Activated T-cell treated with anti-CD3 and anti-CD28 coated beads, Interleukin-2, amount 50 U/mL, for 1 hour (primary cell): ENCODE data around the gene CDKAL1.

ENCODE experiments used
- DNase-seq: peaks from one replicate; pipeline ENCODE4 v3.0.0-alpha.2; 2020

Gene CDKAL1

DNA sequence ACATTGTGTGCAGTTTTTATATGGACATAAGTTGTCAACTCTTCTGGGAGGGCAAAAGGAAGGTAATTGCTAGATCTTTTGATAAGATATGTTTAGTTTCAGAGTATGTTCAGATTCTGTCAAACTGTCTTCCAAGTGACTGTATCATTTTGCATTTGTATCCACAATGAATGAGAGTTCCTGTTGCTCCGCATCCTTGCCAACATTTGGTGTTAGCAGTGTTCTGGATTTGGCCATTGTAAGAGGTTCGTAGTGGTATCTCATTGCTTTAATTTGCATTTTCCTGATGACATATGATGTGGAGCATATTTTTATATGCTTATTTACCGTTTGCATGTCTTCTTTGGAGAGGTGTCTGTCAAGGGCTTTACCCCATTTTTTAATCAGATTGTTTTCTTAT, 150.2 kb downstream of the CDKAL1 start:
- DNase-seq, result no peak

DNA sequence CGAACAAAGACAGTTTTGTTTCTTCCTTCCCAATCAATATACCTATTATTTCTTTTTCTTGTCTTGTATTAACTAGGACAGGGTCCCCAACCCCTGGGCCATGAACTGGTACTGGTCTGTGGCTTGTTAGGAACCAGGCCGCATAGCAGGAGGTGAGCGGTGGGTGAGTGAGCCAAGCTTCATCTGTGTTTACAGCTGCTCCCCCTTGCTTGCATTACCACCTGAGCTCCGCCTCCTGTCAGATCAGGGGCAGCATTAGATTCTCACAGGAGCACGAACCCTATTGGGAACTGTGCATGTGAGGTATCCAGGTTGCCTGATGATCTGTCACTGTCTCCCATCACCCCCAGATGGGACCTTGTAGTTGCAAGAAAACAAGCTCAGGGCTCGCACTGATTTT, 151.9 kb downstream of the CDKAL1 start:
- no peak for DNase-seq

- no peak for DNase-seq
These were observed 153.2 kb downstream of the CDKAL1 start for GRCh38 chr6:20687494-20687893.

DNA sequence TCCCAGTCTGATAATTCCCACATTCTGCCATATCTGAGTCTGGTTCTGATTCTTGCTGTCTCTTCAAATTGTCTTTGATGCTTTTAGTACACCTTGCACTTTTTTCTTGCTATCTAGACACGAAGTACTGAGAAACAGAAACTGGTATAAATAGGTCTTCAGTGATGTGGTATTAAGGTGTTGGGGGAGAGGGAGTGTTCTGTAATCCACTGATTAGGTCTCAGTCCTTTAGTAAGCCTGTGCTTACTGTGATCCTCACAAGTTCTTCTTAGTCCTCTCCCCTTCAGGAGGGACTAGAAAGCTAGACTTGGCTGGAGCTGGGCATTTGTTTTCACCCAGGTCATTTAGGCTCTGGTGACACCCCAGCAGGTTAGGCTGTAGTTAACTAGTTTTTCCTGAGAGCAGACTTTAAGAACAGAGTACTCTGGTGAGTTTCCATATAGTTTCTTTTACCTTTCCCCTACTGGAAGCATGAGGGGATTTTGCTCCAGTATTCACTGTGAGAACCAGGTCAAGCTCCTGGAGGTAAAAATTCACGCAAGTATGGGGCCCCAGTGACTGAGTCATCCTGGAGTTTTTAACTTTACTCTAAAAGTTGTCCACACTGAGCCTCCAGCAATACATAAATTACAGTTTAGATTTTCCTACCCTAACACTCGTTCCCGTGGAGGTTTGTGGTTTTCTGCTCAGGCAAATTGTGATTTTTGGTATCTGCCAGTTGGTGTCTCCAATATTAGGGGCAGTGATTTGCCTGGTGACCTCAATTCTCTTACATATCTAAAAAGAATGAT, 154.6 kb downstream of the CDKAL1 start:
- no peak for DNase-seq

DNA sequence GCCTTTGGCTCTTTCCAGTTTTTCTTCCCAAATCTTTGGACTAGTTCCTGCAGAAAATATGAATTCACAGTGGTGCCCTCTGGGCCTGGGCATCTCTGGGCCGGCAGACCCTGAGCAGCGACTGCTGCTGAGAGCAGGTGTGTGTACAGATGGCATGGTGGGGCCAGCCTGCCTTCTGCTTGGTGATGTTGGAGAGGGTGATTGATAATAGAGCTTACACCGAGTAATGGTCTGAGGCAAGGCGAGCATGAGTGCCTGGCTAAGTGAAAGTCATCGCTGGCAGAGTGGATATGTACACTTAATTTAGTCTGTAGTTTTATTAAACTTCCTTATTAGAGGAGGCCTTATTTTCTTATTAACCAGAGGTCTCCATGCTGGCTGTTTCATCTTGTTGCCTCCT, 156.9 kb downstream of the CDKAL1 start:
- DNase-seq, result no peak

- DNase-seq, result no peak
These were observed 157.8 kb downstream of the CDKAL1 start for GRCh38 chr6:20692023-20692422.

GRCh38 chr6:20693466-20694063, 159.3 kb downstream of the CDKAL1 start:
- no peak for DNase-seq

DNA sequence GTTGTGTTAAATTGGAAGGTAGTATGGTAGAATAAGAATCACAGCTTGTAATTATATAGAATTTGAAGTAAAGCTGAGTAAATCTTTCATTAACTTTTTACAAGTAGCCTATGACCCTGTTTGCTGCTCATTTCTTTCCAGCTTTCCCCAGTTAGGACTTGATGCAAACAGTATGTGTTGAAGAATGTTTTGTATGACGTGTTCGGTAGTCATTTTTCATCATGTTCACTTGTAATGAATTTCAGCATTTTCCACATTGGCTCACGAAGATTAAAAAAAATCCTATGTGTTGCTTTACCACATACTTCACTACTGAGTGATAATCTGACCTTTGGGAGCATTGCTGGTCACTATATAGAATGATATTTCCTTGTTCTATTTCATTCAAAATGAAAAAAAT, 162.4 kb downstream of the CDKAL1 start:
- no peak for DNase-seq

DNA sequence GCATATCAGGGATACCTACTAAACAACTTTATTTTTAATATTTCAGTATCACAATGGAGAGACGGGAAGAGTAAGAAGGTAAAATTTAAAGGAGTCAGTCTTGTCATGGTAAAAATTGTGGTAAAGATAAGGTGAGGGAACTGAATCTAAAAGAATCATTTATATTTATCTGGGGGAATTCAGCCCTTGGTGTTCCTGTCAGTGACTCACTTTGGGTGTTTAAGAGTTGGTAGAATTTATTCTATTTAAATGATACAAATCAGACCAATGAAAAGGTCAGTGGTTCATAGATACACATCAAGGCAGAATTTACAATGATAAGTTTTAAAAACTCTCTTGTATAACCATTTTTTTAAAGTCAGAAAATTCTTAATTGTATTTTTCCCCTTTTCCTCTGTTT, 164.4 kb downstream of the CDKAL1 start:
- DNase-seq, result no peak

GRCh38 chr6:20699402-20699801, 165.1 kb downstream of the CDKAL1 start:
- DNase-seq, result no peak

DNA sequence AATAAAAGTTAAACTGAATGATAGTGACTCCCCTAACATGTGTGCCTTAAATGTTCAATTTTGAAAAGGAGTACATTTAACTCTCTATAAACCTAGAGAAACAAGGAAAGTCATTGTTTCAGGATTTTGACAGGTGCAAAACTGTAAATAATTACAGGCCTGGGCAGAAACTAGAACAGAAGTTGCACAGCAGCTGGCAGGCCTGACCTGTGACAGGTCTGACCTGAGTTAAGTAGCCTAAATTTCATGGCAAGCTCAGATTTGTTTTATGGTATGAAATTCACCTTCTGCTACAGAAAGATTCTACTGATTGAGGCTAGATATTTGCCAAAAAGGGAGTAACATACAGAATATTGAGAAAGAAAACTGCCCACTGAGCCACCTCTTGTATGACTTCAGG, 166.1 kb downstream of the CDKAL1 start:
- no peak for DNase-seq

GRCh38 chr6:20702366-20702765, 168.1 kb downstream of the CDKAL1 start:
- no peak for DNase-seq

GRCh38 chr6:20703049-20703448, 168.8 kb downstream of the CDKAL1 start:
- no peak for DNase-seq

DNA sequence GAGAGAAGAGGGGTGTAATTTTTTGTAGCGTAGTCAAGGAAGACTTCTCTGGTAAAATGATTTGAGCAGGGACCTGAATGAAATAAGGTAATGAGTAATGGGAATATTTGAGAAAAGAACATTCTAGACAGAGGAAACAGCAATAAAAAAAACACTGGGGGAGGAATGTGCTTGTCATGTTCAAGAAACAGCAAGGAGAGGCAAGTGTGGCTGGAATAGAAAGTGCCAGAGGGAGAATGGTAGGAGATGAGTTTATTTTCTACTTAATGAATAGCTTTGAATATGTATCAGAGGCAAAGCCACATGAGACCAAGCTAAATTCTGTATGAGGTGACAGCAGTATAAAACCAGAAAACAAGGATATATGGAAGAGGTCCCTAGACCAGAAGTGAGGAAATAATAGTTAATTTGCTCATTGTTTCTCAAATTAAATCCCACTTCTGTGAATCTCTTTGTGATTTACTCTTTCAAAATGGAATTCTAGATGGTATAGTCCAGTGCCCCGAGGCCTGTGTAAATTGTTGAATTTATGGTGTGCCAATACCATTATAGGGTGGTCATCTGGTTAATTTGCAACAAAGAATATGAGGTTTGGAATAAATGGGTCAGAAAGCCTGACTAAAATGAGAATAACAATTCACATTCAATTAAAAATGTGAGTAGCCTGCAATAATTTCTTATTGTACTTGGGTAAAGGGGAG, 170.2 kb downstream of the CDKAL1 start:
- DNase-seq, result no peak

GRCh38 chr6:20705741-20706140, 171.5 kb downstream of the CDKAL1 start:
- no peak for DNase-seq

- DNase-seq, result no peak
These were observed 172.1 kb downstream of the CDKAL1 start for GRCh38 chr6:20706238-20706938.

DNA sequence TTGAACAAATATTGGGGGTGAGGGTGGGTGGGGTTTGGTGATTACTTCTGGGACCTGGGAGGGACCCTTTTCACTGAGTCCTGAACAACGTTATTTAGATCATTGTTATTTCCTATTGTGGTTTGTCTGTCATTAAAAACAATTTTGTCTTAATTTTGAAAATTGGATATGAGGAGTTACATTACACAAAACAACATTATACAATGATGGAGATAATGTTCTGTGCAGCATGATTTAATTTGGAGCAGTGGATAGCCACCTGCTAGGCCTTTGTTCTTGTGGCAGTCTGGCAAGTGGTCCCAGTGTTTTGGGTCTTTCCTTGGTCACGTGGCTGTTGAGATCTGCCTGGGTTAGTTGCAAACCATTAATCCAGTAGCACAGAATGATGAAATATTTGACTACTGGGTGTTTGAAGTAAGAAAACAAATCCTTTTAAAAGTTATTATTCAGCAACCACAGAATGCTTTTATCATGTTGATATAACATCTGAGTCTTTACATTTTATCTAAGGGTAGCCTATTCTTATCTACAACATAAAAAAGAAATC, 172.8 kb downstream of the CDKAL1 start:
- no peak for DNase-seq

- DNase-seq, result no peak
These were observed 173.6 kb downstream of the CDKAL1 start for GRCh38 chr6:20707870-20708269.

DNA sequence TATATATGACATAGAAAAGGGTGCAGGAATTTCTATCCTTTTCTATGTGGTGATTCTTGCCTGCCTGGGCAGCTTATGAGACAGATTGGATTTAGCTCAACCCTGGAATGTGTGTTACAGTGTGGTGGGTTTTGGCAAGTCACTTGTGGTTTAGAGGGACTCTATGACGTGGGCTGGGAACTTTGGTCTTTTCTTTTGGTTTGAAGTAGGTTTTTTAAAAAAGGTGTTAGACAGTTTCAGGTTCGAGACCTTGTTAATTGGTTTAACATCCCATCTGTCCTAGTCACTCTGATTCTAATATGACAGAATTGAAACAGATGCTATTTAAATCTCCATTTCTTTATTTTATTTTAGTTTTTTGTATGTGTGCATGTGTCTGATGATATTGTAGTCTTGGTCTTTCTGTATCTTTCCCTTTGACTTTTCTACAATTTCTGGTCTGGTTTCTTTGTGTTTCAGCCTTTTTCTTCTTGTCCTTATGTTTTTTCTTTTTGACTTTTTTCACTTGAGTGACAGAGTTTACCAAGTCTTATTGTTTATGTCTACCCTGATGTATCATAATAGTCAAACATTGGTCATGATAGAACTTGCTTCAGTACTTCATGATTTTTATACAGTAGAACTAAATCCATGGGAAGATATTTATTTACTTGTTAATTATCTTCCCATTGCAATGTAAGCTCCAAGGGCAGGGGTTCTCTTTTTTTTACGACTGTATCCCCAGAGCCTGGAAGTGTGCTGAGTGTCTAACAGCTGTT, 174.3 kb downstream of the CDKAL1 start:
- DNase-seq, result no peak

GRCh38 chr6:20709451-20709850, 175.2 kb downstream of the CDKAL1 start:
- DNase-seq, result no peak

GRCh38 chr6:20710341-20710740, 176.1 kb downstream of the CDKAL1 start:
- no peak for DNase-seq

- DNase-seq, result no peak
These were observed 177.3 kb downstream of the CDKAL1 start for GRCh38 chr6:20711518-20711917.
